ENCODE results near the gene ABCA6. TPM values are rescaled to one million over a fixed set of nuclear protein-coding genes. Genes with fewer than 3 reads are reported as not detected.

The ABCA6 gene
- total and polyA plus RNA-seq, 2 of the 13 experiments (the other 11 are each of a cell fraction or from before 2014, with no cell fraction given): 0.05 to 0.11 TPM

DNA sequence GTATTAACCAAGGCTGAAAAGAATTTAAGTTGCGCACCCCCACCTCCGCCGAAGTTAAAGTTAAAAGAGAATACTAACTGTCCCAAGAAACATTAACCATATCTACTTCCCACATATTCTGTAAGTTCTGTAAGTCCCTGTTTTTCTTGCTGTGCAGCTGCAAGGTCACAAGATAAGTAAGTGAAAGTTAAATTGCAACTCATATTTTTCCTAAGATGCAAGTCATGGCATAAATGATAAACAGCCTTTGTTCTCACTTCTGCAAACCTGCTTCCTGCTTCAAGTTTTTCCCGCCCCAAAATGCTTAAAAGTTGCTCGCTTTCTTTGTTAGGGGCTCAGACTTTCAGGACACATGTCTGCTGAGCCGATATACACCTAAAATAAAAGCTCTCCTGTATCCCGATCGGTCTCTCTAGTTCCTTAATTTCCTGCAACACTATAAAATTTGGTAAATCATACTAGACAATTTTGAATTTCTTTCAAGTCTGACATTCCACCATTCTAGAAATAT, 48.4 kb downstream of the ABCA6 start (continued):
- no peak for TF ChIP-seq TIGD3 (CRISPR knock-in tag; IDR thresholded peaks at IDR 0.05; ENCODE audit: borderline replicate concordance)
- no peak for TF ChIP-seq ZNF33A (CRISPR knock-in tag; IDR thresholded peaks at IDR 0.05; ENCODE audit: borderline replicate concordance)
- TF ChIP-seq, protein P1, sequence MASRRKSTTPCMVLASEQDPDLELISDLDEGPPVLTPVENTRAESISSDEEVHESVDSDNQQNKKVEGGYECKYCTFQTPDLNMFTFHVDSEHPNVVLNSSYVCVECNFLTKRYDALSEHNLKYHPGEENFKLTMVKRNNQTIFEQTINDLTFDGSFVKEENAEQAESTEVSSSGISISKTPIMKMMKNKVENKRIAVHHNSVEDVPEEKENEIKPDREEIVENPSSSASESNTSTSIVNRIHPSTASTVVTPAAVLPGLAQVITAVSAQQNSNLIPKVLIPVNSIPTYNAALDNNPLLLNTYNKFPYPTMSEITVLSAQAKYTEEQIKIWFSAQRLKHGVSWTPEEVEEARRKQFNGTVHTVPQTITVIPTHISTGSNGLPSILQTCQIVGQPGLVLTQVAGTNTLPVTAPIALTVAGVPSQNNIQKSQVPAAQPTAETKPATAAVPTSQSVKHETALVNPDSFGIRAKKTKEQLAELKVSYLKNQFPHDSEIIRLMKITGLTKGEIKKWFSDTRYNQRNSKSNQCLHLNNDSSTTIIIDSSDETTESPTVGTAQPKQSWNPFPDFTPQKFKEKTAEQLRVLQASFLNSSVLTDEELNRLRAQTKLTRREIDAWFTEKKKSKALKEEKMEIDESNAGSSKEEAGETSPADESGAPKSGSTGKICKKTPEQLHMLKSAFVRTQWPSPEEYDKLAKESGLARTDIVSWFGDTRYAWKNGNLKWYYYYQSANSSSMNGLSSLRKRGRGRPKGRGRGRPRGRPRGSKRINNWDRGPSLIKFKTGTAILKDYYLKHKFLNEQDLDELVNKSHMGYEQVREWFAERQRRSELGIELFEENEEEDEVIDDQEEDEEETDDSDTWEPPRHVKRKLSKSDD (CRISPR knock-in tag; IDR thresholded peaks at IDR 0.05; ENCODE audit: low read depth): no peak
- TF ChIP-seq ZNF644 (CRISPR knock-in tag; IDR thresholded peaks at IDR 0.05; ENCODE audit: low read depth): no peak

DNA sequence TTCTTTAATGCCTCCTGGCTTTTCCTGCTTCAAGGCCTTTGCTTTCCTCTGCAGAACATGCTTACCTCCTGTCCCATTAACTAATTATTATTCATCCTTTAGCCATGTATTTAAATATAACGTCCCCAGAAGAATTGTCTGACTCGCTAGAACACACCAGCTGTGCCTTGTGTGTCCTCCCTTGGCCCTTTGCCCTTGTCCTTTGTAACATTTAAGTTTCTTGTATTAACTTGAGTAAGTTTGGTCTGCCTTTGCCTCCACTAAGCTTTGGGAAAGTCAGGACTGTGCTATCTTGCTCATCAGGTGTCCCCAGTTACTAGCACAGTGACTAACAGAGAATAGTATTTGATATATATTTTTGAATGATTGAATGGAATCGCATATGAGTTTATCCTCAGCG, 51.3 kb downstream of the ABCA6 start:
- TF ChIP-seq SOX5 (CRISPR knock-in tag; IDR thresholded peaks at IDR 0.05; ENCODE audit: borderline replicate concordance) (no peak), ZNF75D (CRISPR knock-in tag; IDR thresholded peaks at IDR 0.05; ENCODE audit: borderline replicate concordance) (no peak), RXRA (CRISPR knock-in tag; IDR thresholded peaks at IDR 0.05) (no peak)
- Histone ChIP-seq H3K4me2 (ENCODE audit: low read depth, low read length) (no peak overlapping the region), H4K20me1 (ENCODE audit: insufficient read depth, low read length) (no peaks in the 10 kb centered on the region), H3K9me3 (ENCODE audit: low read length) (no peaks in the 10 kb centered on the region), H3K27me3 (ENCODE audit: control insufficient read depth in 1 of 2, insufficient read depth in 2 of 2, low read length in 2 of 2) (no peaks in the 10 kb centered on the region), H3K27ac (ENCODE audit: extremely low read length, insufficient read depth, low read length) (no peak overlapping the region), H3K79me2 (ENCODE audit: insufficient read depth, low read length) (no peaks in the 10 kb centered on the region), H3K36me3 (replicated peaks in 1 of 2; ENCODE audit: control insufficient read depth in 1 of 2, insufficient read depth in 2 of 2, low read length in 2 of 2) (no peaks in the 10 kb centered on the region), H3K4me1 (ENCODE audit: insufficient read depth, low read length) (peaks cover 13% of the 10 kb centered on the region; the same call in 1 of the 2 replicates), H3K4me3 (replicated peaks in 1 of 3; ENCODE audit: insufficient read depth in 1 of 3, low read depth in 2 of 3, low read length in 3 of 3) (no peak overlapping the region), H2AFZ (ENCODE audit: low read length) (peak overlapping the region; percentile 2), H3K9ac (ENCODE audit: insufficient read depth, low read depth, low read length) (no peak overlapping the region)
- 69% methylated on average over 4 of the region's 4 CpGs for WGBS (ENCODE audit: low lambda C conversion rate)
- ATAC-seq: no peak
- ChIA-PET CTCF (ENCODE audit: low intra/inter-chr PET ratio, low total read pairs) (no interaction called here), POLR2A (no interaction called here)
- no TSS peak for BruUV-seq (replicated peaks)
- intact Hi-C loops (cut with micrococcal nuclease; ENCODE audit: unreplicated experiment) (no loop called here), in situ Hi-C loops (cut with HindIII; ENCODE audit: extremely low pct_ligation_motif_present, low pct_unique_long_range_greater_than_20kb) (no loop called here)
- no peak for FAIRE-seq
- no peak for DNase-seq (ENCODE audit: low spot score)

Data from HepG2 (cell line).